NB4 (cell line): ENCODE results near the gene RIMS4.

Experiments
- POLR2A ChIP-seq: IDR thresholded peaks from 2 replicates; pipeline ENCODE4 v1.6.1; 2011; ENCODE audit warnings: mild to moderate bottlenecking; ENCODE audit not compliant: insufficient read length; ENCODE audit errors: extremely low read depth
- TF ChIP-seq, protein P1 (sequence below): IDR thresholded peaks from one replicate; pipeline ENCODE4 v1.5.1; 2012; ENCODE audit warnings: low read depth, low read length

DNA sequence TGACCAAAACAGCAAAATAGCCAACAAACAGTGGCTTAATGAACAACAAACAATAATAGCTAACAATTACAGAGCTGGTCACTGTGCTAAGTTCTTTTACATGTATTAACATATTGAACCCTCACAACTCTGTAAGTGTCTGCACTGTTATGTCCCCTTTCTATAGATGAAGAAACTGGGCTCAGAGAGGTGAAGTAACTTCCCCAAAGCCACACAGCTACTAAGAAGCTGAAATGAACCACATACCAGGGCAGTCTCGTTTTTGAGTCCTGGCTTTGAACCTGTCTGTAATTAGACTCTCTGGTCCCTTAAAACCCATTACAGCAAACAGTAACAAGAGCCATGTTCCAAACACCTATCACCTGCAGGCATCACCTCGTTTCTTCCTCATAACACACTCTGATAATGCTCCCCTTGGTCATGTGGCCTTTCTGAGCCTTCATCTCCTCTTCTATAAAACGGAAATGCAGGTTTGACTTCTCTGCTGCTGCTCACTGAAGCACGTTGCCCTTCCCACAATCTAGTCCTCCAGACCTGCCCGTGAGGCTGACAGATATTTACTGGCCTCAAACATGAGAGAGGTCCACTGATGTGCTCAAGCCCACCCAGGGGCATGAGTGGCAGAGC is 41.4 kb downstream of the RIMS4 start:
- TF ChIP-seq, protein P1, sequence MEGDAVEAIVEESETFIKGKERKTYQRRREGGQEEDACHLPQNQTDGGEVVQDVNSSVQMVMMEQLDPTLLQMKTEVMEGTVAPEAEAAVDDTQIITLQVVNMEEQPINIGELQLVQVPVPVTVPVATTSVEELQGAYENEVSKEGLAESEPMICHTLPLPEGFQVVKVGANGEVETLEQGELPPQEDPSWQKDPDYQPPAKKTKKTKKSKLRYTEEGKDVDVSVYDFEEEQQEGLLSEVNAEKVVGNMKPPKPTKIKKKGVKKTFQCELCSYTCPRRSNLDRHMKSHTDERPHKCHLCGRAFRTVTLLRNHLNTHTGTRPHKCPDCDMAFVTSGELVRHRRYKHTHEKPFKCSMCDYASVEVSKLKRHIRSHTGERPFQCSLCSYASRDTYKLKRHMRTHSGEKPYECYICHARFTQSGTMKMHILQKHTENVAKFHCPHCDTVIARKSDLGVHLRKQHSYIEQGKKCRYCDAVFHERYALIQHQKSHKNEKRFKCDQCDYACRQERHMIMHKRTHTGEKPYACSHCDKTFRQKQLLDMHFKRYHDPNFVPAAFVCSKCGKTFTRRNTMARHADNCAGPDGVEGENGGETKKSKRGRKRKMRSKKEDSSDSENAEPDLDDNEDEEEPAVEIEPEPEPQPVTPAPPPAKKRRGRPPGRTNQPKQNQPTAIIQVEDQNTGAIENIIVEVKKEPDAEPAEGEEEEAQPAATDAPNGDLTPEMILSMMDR: no peak
- TF ChIP-seq POLR2A: no peak
